ENCODE measurements around the gene TEC.

DNA sequence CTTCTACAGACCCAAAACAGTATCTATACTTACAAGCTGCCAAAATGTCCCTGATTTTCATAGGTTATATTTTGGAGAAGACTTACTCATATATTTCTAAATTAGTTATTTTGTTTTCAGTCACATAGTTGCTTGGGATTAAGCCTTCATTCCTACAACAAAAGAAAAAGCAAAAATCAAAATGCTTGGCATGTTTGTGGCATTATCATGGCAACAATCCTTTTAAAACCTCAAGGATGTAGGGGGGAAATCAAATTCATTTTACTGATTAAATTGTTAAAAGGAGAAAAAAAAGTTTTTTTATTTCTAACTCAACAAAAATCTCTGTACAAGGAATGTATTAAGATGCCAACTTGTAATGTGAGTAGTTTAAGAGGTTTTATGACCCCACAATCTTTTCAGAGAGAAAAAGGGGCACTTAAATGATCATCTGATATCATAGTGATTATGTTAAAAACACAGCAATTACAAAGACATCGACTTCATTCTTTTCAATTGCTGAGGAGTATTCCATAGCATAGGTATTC lies 159.1 kb downstream of the TEC start:
- no peak for TF ChIP-seq CTCF (IDR thresholded peaks at IDR 0.05)
- TF ChIP-seq POLR2A (IDR thresholded peaks at IDR 0.05) = no peak
